Body of pancreas (tissue), 4 donors: Measurements from ENCODE around the gene BICRAL.
"Not testable (repeated sequence)": the region's sequence is repeated elsewhere in the genome, so short reads cannot be mapped to it uniquely, and the experiment has no call there.

Experiments used
- POLR2A ChIP-seq, 3 donors: fragments of 450-650 bp; IDR thresholded peaks; one replicate each; pipeline ENCODE4 v1.6.1; 2016; ENCODE audit warnings: antibody characterized with exemption in 3 of 3, mild to moderate bottlenecking in 2 of 3
- TF ChIP-seq, protein P1 (sequence below), 7 experiments: fragments of 450-650 bp in 4 of 7; fragments of 200-600 bp in 3 of 7; sonication (generic) in 3 of 7; IDR thresholded peaks; one replicate each; pipeline ENCODE4 v1.5.1; 2016 to 2019; ENCODE audit warnings: antibody characterized with exemption in 7 of 7

DNA sequence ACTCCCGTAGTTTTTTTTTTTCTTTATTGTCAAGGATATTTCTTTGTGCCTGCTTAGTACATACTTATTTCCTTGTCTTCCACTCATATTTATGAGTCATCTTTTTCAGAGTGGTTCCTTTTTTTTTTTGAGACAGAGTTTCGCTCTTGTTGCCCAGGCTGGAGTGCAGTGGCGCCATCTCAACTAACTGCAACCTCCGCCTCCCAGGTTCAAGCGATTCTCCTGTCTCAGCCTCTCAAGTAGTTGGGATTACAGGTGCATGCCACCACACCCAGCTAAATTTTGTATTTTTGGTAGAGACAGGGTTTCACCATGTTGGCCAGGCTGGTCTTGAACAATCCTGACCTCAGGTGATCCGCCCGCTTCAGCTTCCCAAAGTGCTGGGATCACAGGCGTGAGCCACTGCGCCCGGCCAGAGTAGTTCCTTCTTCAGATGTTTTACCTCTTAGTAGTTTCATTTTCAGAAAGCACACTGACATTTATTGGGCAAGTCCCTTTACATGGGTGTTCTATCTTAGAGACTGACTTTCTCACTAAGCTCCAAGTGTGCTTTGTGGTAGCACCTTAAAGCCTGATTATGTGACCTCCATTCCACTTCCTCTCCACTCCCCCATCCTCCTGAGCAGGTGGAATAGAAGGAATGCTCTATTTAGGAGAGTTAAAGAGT lies 6.9 kb upstream of the BICRAL start:
- TF ChIP-seq POLR2A (IDR thresholded peaks at IDR 0.05): peak in 1 of 3 donors; percentile 9
- TF ChIP-seq, protein P1, sequence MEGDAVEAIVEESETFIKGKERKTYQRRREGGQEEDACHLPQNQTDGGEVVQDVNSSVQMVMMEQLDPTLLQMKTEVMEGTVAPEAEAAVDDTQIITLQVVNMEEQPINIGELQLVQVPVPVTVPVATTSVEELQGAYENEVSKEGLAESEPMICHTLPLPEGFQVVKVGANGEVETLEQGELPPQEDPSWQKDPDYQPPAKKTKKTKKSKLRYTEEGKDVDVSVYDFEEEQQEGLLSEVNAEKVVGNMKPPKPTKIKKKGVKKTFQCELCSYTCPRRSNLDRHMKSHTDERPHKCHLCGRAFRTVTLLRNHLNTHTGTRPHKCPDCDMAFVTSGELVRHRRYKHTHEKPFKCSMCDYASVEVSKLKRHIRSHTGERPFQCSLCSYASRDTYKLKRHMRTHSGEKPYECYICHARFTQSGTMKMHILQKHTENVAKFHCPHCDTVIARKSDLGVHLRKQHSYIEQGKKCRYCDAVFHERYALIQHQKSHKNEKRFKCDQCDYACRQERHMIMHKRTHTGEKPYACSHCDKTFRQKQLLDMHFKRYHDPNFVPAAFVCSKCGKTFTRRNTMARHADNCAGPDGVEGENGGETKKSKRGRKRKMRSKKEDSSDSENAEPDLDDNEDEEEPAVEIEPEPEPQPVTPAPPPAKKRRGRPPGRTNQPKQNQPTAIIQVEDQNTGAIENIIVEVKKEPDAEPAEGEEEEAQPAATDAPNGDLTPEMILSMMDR (IDR thresholded peaks at IDR 0.05): not testable (repeated sequence)
